IPS-15b (cell line): ENCODE results near the gene TSEN2.

ENCODE experiments used
- H3K27me3 ChIP-seq: one replicate; pipeline ENCODE4 v1.6.1; 2013; ENCODE audit warnings: low read length; ENCODE audit not compliant: control insufficient read depth, insufficient read depth
- H3K36me3 ChIP-seq: one replicate; pipeline ENCODE4 v1.6.1; 2013; ENCODE audit warnings: low read length; ENCODE audit not compliant: control insufficient read depth, insufficient read depth
- H3K4me1 ChIP-seq: one replicate; pipeline ENCODE4 v1.6.1; 2013; ENCODE audit warnings: mild to moderate bottlenecking, low read length; ENCODE audit not compliant: control insufficient read depth, insufficient read depth
- H3K4me3 ChIP-seq: one replicate; pipeline ENCODE4 v1.5.1; 2013; ENCODE audit warnings: low read depth, low read length
- H3K9ac ChIP-seq: one replicate; pipeline ENCODE4 v1.6.1; 2013; ENCODE audit warnings: low read depth, mild to moderate bottlenecking, low read length
- H3K9me3 ChIP-seq: one replicate; pipeline ENCODE4 v1.6.1; 2013; ENCODE audit warnings: mild to moderate bottlenecking, low read length; ENCODE audit not compliant: control insufficient read depth, insufficient read depth

TSEN2 gene

DNA sequence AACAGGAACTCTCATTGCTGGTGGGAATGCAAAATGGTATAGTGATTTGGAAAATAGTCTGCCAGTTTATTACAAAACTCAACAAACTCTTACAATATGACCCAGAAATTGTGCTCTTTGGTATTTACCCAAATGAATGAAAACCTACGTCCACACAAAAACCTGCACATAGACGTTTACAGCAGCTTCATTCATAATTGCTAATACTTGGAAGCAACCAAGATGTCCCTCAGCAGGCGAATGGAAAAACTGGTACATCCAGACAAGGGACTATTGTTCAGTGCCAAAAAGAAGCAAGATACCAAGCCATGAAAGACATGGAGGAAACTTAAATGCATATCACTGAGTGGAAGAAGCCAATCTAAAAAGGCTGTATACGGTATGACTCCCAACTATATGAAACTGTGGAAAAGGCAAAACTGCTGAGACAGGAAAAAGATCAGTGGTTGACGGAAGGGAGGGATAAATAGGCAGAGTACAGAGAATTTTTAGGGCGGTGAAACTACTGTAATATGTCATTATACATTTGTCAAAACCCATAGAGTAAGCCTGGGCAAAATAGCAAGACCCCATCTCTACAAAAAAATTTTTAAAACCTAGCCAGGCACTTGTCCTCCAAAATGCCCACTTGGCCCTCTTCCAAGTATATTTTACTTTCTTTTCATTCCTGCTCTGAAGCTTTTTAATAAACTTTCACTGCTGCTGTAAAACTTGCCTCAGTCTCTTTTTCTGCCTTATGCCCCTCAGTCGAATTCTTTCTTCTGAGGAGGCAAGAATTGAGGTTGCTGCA lies 65.9 kb downstream of the TSEN2 start:
- Histone ChIP-seq H3K9me3 (no peaks in the 10 kb centered on the region), H3K9ac (no peak overlapping the region), H3K36me3 (no peaks in the 10 kb centered on the region), H3K4me3 (no peak overlapping the region), H3K27me3 (no peaks in the 10 kb centered on the region), H3K4me1 (no peaks in the 10 kb centered on the region)

DNA sequence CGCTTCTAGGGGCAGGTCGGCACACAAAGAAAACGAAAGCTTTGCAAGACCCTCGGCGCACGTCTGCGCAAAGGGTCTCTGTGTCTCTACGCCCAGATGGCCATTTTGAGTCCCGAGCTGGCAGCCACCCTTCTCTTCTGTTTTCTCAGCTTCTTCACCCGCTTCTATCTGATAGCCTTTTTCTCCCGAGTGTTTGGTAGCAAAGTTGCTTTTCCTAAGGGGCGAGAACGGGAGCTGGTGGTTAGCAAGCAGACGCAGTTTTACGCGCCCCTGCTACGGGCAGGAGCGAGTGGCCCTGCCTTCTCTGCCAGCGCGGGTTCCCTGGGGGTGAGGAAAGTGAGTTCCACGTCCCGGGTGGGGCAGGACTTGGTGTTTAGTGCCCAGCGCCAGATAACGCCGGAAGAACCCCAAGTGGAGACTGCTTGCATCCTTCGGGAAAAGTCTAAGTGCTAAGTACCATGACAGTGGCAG lies 69.7 kb downstream of the TSEN2 start:
- Histone ChIP-seq H3K9me3 (no peaks in the 10 kb centered on the region), H3K36me3 (no peaks in the 10 kb centered on the region), H3K27me3 (no peaks in the 10 kb centered on the region), H3K4me1 (peaks cover 4% of the 10 kb centered on the region), H3K9ac (peak overlapping the region; percentile 74), H3K4me3 (peak overlapping the region; percentile 46)

DNA sequence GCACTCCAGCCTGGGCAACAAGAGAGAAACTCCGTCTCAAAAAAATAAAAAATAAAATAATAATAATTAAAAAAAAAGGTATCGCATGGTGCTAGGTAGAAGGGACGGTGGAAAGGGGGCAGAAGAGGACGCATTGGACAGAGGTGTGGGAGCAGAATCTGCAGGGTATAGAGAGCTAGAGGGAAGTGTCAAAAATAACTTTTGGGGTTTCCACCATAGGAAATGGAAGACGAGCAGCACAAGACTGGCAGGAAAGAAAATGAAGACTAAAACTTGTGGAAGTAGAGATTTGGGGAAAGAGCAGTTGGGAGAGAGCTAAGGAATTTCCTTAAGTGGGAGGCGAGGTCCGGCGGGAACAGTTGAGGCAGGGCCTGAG lies 72.0 kb downstream of the TSEN2 start:
- peak overlapping the region; percentile 65 for H3K4me3 ChIP-seq
- no peaks in the 10 kb centered on the region for H3K9me3 ChIP-seq
- peak overlapping the region; percentile 57 for H3K9ac ChIP-seq
- no peaks in the 10 kb centered on the region for H3K36me3 ChIP-seq
- no peaks in the 10 kb centered on the region for H3K27me3 ChIP-seq
- H3K4me1 ChIP-seq: peaks cover 12% of the 10 kb centered on the region

DNA sequence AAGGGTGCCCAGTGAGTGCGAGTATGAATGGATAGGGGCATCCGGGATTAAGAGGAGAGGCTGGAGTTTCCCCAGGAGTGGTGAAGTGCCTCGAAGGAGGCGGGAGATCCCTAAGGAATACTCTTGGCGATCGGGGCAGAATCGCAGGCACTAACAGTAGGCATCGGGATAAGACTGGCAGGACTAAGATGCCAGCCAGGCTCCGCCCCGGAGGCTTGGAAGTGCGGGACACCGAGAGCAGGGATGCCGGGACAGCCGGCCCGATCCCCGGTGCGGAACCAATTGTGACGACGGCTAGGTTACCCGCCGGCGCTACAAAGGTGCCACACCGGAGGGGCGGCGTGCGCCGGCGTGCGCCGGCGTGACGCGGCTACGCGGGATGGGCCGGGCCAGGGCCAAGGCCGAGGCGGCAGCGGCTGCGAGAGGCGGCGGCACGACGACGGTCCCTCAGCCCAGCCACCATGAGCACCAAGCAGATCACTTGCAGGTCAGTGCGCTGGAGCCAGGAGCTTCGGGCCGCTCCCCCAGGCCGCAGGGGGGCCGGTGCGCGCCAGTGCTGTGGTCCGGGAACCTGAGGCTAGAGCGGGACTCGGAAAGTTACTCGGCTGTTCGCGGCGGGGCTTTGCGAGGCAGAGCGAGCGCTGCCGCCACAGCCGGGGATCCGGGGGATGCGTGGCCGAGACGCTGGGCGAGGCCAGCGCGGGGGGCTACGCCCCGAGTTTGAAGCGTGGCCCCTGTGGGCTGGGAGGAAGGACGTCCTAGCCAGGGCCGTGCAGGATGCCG lies 72.6 kb downstream of the TSEN2 start, which contains the start of gene MKRN2:
Gene MKRN2, plus strand, starts transcription at position 398 of the 783 bp plus-strand sequence. Its CDS starts 64 bp downstream, at position 462.
- no peaks in the 10 kb centered on the region for H3K36me3 ChIP-seq
- peak within 1 kb of the TSS; percentile 93 for H3K9ac ChIP-seq
- peak within 1 kb of the TSS; percentile 65 for H3K4me3 ChIP-seq
- peaks cover 12% of the 10 kb centered on the region for H3K4me1 ChIP-seq
- H3K9me3 ChIP-seq: no peaks in the 10 kb centered on the region
- no peaks in the 10 kb centered on the region for H3K27me3 ChIP-seq

DNA sequence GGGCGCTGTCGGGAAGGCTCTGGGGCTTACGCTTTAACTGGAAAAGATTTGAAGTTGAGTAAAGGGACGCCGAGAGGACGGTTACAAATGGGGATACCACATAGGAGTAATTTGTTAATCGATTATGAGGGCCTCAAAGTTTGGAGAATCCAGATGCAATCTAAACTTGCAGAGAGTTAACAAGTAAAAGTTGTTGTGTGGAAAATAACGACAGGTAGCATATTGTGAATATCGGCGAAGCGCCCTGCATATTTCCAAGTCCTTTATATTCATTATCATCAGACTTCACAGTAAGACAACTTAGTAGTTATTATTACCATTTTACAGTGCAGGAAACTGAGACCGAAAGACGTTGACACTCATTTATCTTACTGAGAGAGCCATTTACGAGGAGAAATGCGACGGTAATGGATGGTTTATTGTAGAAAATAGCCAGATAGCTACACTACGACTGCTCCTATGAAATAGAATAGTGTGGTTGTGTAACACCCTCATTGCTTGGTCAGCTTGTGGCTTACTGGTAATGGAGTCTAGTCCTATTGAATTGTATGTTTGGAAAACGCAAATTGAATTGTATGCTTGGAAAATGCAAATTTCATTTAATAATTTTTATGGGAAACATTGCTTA lies 73.3 kb downstream of the TSEN2 start:
- Histone ChIP-seq H3K9ac (peak overlapping the region; percentile 93), H3K27me3 (no peaks in the 10 kb centered on the region), H3K4me1 (peaks cover 12% of the 10 kb centered on the region), H3K36me3 (no peaks in the 10 kb centered on the region), H3K4me3 (peak overlapping the region; percentile 65), H3K9me3 (no peaks in the 10 kb centered on the region)

DNA sequence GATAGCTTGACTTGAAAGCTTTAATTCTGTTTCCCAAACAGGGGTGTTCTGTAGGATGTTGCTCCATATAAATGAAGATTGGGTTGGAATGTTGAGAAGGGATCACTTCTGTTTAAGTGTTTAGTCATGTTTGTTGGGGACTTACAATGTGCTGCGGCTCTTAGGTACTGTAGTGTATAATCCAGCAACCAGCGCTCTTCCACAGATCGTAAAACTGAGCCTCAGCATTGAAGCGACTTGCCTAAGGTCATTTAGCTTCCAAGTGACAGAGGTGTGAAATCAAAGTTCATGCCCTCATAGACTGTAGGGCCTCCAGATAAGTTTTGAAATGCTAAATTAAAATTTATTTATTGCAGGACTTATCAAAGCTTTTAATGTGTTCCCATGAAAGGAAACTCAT lies 74.4 kb downstream of the TSEN2 start:
- Histone ChIP-seq H3K9ac (no peak overlapping the region), H3K36me3 (no peaks in the 10 kb centered on the region), H3K27me3 (no peaks in the 10 kb centered on the region), H3K9me3 (no peaks in the 10 kb centered on the region), H3K4me1 (peaks cover 14% of the 10 kb centered on the region), H3K4me3 (peak overlapping the region; percentile 65)

DNA sequence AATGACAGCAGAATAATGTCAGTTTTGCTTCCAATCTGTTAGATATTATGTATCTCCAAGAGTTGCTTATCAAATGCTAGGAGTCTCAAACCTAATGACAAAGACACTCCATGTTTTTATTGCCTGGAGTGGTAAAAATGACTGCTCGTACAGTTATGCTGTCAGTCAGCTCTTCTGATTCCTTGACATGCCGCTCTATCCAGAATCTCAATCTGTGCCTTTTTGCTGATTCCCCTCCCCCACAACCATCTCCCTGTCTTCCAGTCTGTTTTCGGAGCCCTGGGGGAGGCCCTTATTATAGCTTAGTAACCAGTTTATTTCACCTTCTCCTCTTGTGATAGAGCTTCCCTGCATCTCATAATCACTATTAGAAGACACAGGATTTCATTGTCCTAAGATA lies 75.2 kb downstream of the TSEN2 start:
- peaks cover 14% of the 10 kb centered on the region for H3K4me1 ChIP-seq
- no peak overlapping the region for H3K9ac ChIP-seq
- no peaks in the 10 kb centered on the region for H3K9me3 ChIP-seq
- no peaks in the 10 kb centered on the region for H3K27me3 ChIP-seq
- H3K36me3 ChIP-seq: no peaks in the 10 kb centered on the region
- H3K4me3 ChIP-seq: no peak overlapping the region

DNA sequence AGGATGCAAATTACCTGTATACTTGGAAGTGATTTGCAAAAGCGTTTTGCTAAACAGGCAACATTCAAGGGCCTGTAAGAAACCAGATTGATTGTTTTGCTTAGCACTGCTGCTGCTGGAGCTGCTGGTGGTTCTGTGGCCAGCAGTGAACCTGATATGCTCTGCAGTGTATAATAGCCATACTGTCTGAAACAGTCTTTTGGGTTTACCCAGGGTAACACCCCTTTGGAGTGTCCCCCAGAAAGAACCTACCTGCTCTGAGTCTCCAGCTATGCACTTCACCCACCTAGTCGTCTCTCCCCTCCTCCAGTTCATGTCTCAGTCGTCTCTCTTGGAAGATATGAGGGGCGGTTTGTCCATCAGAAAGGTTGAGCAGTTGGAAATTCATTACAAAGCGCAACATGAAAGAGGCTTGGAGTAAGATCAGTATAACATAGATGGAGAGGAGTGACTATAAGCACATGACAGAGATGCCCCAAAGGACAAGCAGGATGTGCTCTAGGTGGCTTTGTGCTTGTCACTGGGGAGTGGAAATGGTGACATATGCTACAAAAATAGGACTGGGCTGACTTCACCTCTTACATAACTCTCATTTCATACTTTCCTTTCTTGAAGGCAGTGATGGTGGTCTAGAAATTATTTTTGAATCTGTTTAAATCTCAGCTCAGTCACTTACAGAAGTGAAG lies 76.4 kb downstream of the TSEN2 start:
- H3K4me1 ChIP-seq: peaks cover 14% of the 10 kb centered on the region
- H3K9ac ChIP-seq: no peak overlapping the region
- no peak overlapping the region for H3K4me3 ChIP-seq
- H3K27me3 ChIP-seq: no peaks in the 10 kb centered on the region
- no peaks in the 10 kb centered on the region for H3K36me3 ChIP-seq
- H3K9me3 ChIP-seq: no peaks in the 10 kb centered on the region

DNA sequence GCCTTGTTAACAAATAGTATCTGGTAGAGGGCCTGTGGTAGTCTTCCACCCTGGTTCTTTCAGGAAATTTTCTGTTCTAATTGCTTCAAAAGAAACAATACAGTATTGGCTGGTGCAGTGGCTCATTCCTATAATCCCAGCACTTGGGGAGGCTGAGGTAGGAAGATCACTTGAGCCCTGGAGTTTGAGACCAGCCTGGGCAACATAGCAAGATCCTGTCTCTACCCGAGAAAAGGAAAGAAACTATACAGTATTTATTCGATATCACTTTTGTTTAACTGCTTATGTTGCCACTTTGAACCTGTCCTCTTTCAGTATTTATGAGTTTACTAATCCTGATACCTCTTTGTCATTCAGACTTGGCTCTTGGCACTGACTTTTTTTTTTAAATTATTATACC lies 77.1 kb downstream of the TSEN2 start:
- Histone ChIP-seq H3K4me3 (no peak overlapping the region), H3K36me3 (no peaks in the 10 kb centered on the region), H3K9me3 (no peaks in the 10 kb centered on the region), H3K9ac (no peak overlapping the region), H3K27me3 (no peaks in the 10 kb centered on the region), H3K4me1 (peaks cover 14% of the 10 kb centered on the region)

DNA sequence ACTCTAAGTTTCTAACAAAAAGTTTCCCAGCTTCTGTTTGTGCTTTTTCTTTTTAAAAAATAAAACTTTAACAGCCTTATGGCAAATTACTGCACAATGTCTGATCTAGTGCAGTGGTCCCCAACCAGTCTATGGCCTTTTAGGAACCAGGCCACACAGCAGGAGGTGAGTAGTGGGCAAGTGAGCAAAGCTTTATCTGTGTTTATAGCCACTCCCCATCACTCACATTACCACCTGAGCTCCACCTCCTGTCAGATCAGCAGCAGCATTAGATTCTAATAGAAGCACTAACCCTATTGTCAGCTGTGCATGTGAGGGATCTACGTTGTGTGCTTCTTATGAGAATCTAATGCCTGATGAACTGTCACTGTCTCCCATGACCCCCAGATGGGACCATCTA lies 78.2 kb downstream of the TSEN2 start:
- H3K36me3 ChIP-seq: no peaks in the 10 kb centered on the region
- H3K4me1 ChIP-seq: peaks cover 14% of the 10 kb centered on the region
- H3K4me3 ChIP-seq: no peak overlapping the region
- no peaks in the 10 kb centered on the region for H3K9me3 ChIP-seq
- no peak overlapping the region for H3K9ac ChIP-seq
- H3K27me3 ChIP-seq: no peaks in the 10 kb centered on the region

DNA sequence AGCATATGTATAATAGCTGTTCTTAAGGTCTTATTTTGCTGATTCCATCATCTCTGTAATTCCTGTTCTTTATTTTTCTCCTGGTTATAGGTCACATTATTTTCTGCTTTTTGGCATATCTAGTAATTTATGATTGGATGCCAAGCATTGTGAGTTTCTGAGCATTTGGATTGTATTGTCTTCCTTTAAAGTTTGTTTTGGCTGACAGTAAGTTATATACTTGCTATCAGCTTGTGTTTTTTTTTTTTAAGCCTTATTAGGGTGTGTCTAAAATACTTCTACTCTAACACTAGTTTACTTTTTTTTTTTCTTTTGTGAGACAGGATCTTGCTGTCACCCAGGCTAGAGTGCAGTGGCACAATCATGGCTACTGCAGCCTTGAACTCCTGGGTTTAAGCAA lies 82.7 kb downstream of the TSEN2 start:
- H3K27me3 ChIP-seq: no peaks in the 10 kb centered on the region
- no peak overlapping the region for H3K4me3 ChIP-seq
- no peaks in the 10 kb centered on the region for H3K9me3 ChIP-seq
- H3K4me1 ChIP-seq: peaks cover 3% of the 10 kb centered on the region
- H3K9ac ChIP-seq: no peak overlapping the region
- peaks cover 7% of the 10 kb centered on the region for H3K36me3 ChIP-seq
